ENCODE data around the gene MAP2K5.

DNA sequence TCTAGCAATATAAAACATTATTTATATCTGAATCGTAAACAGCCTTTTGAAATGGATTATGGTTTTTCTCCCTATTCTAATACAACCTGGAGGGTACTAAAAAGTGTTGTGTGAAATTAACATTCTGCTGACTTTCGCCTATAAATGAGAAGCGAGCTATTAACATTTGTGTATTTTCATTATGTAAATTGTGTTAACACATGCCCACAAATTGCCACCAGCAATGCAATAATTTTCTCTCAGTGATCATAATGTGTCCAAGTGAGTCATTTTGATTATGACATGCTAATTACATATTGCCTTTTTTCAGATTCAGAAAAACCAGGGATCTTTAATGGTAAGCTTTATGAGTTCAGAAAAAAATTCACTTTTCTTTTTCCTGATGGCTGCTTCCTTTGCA is 205.4 kb downstream of the MAP2K5 start:
- TF ChIP-seq, protein P1, sequence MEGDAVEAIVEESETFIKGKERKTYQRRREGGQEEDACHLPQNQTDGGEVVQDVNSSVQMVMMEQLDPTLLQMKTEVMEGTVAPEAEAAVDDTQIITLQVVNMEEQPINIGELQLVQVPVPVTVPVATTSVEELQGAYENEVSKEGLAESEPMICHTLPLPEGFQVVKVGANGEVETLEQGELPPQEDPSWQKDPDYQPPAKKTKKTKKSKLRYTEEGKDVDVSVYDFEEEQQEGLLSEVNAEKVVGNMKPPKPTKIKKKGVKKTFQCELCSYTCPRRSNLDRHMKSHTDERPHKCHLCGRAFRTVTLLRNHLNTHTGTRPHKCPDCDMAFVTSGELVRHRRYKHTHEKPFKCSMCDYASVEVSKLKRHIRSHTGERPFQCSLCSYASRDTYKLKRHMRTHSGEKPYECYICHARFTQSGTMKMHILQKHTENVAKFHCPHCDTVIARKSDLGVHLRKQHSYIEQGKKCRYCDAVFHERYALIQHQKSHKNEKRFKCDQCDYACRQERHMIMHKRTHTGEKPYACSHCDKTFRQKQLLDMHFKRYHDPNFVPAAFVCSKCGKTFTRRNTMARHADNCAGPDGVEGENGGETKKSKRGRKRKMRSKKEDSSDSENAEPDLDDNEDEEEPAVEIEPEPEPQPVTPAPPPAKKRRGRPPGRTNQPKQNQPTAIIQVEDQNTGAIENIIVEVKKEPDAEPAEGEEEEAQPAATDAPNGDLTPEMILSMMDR (IDR thresholded peaks at IDR 0.05) = no peak
- TF ChIP-seq TP53 (CRISPR knock-in tag; IDR thresholded peaks at IDR 0.05) = no peak
